GM10266 (cell line): ENCODE data around the gene PHTF2.

Source experiments
- DNase-seq: peaks from one replicate; pipeline ENCODE4 v3.0.0; 2012; ENCODE audit errors: extremely low spot score
- TF ChIP-seq, protein P1 (sequence below): IDR thresholded peaks from 2 replicates; pipeline ENCODE4 v1.5.1; 2012; ENCODE audit warnings: mild to moderate bottlenecking, low read depth; ENCODE audit not compliant: control insufficient read depth, insufficient read depth; ENCODE audit errors: missing control alignments

The PHTF2 gene

DNA sequence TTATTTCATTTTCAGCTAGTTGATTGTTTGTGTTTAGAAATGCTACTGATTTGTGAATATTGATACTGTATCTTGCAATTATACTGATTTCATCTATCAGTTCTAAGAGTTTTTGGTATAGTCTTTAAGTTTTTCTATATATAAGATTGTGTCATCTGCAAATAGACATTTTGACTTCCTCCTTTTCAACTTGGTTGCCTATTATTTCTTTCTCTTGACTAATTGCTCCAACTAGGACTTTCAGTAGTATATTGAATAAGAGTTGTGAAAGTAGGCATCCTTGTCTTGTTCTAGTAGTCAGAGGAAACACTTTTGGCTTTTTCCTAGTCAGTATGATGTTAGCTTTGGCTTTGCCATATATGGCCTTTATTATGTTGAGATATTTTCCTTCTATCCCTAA lies 20.4 kb downstream of the PHTF2 start:
- no peak for DNase-seq
- TF ChIP-seq, protein P1, sequence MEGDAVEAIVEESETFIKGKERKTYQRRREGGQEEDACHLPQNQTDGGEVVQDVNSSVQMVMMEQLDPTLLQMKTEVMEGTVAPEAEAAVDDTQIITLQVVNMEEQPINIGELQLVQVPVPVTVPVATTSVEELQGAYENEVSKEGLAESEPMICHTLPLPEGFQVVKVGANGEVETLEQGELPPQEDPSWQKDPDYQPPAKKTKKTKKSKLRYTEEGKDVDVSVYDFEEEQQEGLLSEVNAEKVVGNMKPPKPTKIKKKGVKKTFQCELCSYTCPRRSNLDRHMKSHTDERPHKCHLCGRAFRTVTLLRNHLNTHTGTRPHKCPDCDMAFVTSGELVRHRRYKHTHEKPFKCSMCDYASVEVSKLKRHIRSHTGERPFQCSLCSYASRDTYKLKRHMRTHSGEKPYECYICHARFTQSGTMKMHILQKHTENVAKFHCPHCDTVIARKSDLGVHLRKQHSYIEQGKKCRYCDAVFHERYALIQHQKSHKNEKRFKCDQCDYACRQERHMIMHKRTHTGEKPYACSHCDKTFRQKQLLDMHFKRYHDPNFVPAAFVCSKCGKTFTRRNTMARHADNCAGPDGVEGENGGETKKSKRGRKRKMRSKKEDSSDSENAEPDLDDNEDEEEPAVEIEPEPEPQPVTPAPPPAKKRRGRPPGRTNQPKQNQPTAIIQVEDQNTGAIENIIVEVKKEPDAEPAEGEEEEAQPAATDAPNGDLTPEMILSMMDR: no peak

DNA sequence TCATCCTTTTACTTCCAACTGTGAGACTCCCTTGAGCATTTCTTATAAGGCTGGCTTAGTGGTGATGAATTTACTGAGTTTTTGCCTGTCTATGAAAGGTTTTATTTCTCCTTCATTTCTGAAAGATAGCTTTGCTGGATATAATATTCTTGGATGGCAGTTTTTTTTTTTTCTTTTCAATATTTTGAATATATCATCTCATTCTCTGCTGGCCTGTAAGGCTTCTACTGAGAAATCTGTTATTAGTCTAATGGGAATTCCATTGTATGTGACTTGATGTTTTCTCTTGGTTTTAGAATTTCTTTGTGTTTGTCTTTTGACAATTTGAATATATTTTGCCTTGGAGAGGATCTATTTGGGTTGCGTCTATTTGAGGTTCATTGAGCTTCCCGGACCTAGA lies 22.4 kb downstream of the PHTF2 start:
- TF ChIP-seq, protein P1: no peak
- no peak for DNase-seq

DNA sequence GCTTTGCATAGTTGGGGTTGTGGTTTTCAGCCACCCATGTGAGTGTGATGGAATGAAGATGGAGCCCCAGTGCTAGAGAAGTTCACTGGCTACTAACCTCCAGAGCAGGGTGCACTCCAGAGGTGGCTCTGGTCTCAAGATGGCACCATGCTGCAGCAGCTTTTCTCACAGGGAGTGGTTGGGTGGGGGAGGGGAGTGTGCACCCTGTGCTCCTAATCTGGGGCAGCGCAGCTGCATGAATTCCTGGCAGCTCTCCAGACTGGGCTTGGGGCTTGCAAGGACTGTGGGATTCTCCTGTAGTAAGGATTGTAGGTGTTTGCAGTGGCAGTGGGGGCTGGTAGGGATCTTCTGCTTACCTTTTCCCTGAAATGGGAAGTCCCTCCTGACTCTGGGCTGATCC lies 23.7 kb downstream of the PHTF2 start:
- TF ChIP-seq, protein P1: no peak
- DNase-seq: no peak

DNA sequence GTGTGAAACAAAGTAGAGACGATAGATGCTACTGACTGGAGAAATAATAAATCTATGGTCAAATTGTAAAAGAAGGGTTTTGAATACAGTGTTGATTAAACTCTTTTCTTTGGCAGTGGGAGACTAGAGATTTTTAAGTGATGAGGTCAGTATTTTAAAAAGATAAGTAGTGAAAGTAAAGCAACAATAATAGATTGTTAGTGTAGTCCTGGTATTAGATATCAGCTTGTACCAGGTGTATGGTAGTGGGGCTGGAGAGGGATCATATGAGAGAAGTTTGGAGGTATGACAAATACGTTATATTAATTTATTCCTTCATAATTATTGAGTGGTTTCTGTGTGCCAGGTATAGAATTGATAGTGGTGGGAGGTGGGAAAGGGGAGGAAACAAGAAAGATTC lies 25.2 kb downstream of the PHTF2 start:
- DNase-seq: no peak
- TF ChIP-seq, protein P1: no peak

DNA sequence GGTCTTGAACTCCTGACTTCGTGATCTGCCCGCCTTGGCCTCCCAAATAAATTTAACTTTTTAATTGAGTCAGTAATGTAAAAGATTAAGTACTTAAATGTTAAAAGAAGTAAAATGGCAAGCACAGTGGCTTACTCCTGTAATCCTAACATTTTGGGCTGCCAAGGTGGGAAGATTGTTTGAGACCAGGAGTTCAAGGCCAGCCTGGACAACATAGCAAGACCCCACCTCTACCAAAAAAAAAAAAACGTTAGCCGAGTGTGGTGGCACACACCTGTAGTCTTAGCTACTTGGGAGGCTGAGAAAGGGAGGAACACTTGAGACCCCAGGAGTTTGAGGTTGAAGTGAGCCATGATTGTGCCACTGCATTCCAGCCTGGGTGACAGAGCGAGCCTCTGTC lies 26.1 kb downstream of the PHTF2 start:
- TF ChIP-seq, protein P1: no peak

DNA sequence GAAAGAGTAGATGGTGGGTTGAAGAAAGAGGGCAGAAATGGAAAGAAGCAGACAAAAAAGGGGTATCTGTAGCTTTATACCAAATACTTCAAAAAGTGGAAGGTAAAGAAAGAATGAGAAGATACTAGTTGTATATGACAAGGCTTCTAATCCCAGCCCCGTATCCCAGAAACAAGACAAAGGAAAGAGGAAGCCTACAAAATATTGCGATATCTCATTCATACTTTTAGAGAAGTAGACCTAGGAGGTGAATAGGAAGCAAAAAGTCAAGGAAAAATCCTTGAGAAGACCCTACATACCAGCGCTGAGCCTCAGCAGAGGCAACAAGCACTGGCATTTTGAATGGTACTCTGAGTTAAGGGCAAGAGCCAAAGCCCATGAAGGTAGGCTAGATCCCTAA lies 26.6 kb downstream of the PHTF2 start:
- TF ChIP-seq, protein P1: no peak
- DNase-seq: no peak

More for the DNA sequence above, 26.1 kb downstream of the PHTF2 start:
- no peak for DNase-seq

DNA sequence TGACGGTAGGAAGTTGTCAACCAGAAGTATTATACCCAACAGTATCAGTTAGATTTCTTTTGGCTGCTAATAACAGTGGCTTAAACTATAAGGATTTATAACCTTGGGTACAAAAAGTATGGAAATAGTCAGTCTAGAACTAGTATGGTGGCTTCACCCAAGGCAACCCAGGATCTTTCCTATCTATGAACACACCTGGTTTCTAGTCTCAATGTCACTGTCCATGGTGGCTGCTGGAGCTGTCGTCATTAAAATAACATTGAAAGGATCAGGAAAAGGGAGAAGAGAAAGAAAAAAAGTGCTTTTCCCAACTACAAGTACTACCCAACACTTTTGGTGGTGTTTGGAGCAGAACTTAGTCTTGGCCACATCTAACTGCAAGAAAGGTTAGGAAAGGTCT lies 27.7 kb downstream of the PHTF2 start:
- DNase-seq: no peak

More for the DNA sequence above, 27.7 kb downstream of the PHTF2 start:
- TF ChIP-seq, protein P1: no peak
